ENCODE data around the gene FCN1.

FCN1 gene

DNA sequence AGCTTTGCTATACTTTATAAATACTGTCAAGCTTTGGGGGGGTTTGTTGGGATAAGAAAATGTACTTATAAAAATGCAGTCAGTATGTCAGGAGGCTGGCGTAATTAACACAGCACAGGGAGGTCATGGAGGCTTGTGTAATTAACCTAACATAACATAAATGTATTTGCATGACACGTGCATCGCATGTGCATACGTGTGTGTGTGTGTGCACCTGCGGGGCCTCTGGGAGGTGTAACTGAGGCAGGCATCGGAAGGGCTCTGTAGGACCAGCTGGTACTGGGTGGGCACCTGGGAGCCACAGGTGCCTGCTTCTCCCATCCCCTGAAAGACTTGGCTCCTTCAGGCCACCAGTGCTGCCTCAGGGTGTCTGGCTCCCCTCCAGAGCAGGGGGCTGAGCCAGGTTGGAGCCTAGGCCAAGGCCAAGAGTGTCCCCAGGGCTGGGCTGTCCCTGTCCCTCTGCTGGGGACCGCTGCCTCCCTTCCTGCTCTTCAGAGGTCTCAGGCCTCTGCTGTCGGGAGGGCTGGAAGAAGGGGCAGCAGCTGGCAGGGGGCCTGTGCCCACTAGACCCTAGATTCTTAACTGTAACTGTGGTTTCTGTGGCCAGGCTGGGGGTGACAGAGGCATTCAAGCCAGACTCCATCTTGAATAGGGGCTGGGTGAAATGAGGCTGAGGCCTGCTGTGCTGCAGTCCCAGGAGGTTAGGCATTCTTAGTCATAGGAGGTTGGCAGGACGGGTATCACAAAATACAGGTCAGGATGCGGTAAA is 28.1 kb downstream of the FCN1 start:
- DNase-seq = no peak

DNA sequence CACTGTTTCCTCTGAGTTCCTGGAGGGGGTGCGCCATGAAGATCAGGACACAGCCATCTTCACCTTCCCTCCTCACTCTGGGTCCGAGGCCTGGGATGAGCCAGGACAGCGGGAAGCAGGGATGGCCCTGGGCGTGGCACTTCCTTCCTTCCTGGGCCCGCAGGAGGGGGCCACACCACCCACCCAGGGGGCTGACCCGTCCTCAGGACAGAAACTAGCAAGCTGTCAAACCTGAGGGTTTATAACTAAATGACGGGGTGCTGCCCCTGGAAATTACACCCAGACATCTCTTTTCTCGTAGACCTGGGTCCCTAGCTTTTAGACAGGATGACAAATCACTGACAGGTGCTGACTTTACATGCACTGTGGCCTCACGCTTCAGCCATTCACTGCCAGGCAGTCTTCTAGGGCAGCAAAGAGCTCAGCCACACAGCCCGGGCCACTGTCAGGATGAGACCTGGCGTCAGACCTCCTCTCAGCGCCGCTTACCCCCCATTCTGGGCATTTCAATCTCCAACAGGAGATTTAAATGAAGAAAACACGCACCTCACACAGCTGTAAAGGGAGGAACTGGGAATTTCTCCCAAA is 29.0 kb downstream of the FCN1 start:
- no peak for DNase-seq

DNA sequence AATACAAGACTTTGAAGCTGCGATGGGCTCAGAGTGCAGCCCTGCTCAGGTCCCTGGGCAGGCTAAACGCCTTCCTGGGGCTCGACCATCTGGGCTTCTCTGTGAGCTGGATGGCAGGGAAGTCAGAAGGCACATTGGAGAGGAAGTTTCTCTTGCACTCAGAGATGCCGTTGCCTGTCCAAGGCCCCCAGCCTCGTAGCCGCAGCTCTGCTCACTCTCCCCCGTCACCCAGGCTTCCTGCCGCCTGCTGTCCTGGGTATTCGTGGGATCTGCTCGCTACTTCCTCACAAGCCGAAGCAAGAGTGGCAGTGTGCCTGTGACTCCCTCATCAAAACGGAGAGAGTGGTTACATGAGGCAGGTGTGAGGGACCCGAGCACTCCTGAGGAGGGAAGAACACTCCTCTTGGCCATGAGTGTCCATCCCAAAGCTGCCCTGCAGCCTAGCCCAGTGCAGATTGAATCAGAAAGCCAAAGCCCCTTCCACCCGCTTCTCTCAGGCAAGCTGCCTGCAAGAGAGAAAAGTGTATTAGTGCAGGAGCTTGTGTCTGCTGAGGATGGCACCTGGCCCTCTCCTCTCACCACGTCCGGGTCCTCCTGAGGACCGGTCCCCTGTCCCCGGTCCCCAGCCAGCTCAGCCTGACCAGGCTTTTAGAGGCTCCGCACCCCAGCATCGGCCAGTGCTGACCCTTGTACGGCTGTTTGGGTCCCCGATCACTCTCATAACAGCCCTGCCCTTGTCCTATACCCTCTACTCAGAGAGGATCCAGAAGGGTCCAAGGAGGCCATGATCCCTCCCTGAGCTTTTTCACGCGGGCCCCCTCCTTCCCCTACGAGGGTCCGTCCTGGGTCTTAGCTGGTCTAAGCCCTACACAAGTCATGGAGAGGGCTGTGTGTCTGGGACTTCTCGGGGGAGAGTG is 29.8 kb downstream of the FCN1 start:
- DNase-seq = no peak

DNA sequence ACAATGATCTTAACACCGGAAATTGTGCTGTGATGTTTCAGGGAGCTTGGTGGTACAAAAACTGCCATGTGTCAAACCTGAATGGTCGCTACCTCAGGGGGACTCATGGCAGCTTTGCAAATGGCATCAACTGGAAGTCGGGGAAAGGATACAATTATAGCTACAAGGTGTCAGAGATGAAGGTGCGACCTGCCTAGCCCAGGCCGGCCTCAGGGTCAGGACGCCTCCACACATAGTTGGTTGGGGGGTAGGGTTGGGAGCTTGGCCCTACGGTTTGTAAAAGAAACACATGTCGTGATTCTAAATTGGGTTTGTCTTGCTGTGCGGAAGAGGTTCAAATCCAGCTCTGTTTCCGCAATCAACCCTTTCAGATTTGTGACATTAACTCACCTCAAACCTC is 30.5 kb downstream of the FCN1 start:
- no peak for DNase-seq

DNA sequence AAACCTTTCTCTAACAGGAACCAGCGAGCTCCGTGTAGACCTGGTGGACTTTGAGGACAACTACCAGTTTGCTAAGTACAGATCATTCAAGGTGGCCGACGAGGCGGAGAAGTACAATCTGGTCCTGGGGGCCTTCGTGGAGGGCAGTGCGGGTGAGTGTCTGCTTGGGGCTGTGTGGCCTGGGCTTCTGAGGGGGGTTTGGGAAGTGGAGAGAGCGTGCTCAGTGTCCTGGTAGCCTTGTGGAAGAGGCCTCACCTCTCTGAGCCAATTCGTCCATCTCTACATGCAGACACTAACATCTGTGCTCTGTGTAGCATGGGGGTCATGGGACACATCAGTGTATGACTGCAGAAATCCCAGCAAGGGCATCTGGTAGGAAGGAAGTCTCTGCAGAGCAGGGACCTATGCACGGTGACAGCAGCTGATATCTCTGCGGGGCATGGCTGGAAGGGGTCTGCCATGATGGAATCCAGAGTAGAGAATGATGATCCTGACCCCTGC is 31.2 kb downstream of the FCN1 start:
- DNase-seq = no peak

DNA sequence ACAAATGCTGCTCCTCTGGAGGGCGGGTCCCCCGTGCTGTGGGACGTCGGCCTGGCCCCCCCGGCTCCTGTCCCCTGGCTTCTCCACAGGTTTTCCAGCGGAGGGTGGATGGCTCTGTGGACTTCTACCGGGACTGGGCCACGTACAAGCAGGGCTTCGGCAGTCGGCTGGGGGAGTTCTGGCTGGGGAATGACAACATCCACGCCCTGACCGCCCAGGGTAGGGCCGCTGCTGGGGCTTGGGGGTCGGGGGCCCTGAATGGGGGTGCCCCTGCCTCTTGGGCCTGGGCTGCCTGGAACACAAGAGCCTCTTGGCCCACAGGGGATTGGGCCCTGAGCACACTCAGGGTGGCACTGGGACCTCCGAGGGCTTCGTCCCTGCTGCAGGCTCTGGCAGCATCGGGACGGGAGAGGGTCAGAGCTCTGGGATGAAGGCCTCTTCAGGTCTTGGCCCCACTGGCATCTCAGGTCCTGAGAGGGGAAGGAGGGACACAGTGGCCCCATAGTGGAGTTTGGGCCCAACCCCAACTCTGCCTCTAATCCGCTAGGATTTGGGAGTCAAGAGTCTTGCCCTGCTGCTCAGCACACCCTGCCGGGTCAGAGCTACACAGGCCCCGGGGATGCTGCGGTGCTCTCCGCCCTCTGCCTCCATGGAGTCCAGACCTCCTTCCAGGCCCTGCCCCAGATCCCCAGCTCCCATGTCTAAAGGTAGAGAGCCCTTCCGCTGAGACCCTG is 31.9 kb downstream of the FCN1 start:
- no peak for DNase-seq

DNA sequence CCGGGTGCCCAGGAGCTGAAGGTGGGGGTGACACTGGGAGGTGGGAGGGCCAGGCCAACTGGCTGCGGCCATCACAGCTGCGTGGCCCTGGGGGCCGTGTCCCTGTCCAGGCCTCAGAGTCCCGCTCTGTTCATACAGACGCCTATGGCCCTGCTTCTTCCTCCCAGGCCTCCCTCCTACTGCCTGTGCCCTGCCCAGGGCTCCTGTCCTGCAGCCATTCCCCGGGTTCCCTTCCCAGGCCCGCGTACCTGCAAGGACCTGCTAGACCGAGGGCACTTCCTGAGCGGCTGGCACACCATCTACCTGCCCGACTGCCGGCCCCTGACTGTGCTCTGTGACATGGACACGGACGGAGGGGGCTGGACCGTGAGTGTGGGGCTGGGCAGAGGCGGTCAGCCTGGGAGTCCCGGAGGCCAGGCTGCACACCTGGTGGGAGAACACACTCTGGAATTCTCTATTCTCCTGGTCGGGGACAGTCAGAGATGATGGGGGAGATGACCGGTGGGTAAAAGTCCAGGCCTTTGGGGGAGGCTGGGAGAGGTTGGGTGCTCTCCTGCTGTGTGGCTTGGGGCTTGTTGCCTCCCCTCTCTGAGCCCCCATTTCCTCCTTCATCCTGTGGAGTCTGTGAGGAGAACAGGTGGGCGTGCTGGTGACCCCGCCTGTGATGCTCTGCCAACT is 32.6 kb downstream of the FCN1 start:
- no peak for DNase-seq

DNA sequence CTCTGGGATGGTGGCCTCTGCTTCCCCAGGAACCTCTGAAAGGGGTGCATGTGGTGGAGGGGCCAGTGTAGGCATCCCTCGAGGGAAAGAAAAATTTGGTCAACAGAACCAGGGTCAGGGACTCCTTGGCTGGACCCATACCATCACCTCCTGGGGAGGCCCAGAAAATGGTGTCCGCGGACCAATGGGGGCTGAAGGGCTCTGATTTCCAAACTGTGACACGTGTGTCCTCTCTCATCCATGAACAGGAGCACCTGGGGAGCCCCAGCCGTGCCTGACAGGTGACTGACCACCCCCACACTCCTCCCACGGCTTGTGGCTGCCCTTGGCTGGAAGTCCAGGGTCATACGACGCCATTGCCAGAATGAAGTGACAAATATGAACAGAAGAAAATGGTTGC is 33.2 kb downstream of the FCN1 start:
- no peak for DNase-seq

DNA sequence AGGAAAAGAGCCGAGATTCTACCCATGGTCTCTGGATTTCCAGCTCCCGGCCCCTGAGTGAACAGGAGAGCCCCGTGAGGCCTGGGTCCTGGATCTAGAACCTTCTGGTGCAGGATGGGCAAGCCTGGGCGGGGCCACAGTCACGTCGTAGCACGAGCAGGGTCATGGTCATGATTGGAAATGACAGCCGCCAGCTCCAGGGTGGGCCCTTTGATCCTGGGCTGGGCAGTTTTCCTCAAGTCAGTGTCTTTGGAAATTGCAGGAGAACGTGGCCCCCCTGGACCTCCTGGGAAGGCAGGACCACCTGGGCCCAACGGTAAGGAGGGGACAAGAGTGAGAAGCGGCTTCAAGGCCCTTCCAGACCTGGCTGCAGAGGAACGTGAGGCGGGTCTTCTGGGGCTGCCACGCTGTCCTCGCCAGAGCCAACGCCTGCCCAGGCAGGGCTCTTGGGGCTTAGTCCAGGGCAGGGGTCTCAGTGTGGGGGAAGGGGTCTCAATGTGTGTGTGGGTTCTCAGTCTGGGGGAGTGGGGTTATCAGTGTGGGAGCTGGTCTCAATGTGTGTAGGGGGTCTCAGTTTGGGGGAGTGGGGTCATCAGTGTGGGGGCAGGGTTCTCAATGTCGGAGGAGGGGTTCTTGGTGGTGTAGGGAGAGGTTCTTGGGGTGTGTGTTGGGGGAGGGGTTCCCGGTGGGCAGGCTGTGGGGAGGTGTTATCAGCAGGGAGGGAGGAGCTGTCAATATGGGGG is 34.5 kb downstream of the FCN1 start:
- no peak for DNase-seq

DNA sequence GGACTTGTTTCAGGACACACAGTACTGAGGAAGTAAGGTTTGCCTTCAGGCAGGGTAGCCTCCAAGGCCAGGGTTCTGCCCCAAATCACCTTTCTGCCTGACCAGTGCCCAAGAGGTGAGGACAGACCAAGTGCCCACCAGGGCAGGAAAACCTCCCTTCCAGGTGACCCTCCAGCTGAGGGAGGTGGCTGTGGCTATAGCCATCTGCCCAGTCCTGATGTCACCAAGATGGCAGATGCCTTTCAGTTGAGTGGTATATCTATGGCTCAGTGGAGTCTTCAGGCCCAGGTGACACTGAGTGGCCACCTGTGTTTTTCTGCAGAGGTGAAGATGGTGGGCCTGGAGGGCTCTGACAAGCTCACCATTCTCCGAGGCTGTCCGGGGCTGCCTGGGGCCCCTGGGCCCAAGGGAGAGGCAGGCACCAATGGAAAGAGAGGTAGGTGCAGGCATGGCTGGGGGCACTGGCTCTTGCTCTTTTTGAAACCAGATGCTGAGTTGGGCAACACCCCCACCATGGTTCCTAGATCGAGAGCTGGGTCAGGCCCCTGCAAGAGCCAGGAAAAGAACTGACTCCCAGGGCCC is 35.4 kb downstream of the FCN1 start:
- DNase-seq = no peak

DNA sequence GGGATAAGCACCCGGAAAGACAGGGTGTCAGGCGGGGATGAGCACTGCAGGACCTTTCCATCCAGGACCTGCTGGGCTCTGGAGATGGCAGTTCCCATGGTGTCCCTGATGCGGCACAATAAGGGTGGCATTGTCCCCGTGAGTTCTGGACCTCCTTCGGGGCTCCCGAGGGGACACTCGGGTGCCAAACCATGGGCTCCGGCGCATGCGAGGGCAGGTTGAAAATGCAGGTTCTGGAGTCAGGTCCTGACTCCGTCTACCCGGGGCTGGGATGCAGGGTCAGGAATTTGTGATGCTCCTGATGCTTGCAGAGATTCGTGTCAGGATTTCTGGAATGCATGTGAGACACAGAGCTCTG is 36.4 kb downstream of the FCN1 start:
- no peak for DNase-seq

DNA sequence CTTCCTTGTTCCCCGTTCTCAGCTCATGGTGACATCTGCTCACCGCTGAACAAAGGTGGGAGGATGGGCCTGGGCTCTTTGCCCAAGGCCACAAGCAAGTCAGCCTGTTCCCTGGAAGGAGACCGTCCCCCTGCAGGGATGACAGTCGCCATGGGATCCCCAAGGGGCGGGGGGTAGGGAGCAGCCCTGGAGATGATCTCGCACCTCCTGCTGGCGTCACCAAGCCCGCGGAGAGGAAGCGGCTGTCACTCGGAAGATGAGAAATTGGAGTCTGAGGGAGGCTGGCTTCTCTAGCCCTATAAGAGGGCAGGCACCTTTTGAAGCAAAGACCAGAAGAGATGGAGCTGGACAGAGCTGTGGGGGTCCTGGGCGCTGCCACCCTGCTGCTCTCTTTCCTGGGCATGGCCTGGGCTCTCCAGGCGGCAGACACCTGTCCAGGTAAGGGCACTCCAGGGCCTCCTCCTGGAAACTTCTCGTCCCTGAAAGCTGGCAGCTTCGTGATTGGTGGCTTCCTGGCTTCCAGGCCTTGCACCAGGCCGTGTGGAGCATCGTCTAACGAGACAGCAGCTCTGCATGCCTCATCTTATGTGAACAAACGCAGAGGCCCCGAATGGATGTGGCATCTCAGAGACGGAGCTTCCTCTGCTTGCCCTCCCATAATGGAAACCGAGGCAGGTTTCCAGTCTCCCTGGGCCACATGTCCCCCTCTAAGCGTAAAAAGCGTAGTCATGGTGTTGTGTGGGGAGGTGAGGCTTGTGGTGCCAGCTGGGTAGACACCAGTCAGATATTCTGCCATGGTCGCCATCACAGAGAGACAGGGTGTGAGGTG is 37.0 kb downstream of the FCN1 start, which contains the start of gene FCN2:
FCN2 (plus strand) TSS at position 327 of the 829 bp plus-strand sequence; CDS start at position 339, 12 bp downstream.
- DNase-seq = no peak

DNA sequence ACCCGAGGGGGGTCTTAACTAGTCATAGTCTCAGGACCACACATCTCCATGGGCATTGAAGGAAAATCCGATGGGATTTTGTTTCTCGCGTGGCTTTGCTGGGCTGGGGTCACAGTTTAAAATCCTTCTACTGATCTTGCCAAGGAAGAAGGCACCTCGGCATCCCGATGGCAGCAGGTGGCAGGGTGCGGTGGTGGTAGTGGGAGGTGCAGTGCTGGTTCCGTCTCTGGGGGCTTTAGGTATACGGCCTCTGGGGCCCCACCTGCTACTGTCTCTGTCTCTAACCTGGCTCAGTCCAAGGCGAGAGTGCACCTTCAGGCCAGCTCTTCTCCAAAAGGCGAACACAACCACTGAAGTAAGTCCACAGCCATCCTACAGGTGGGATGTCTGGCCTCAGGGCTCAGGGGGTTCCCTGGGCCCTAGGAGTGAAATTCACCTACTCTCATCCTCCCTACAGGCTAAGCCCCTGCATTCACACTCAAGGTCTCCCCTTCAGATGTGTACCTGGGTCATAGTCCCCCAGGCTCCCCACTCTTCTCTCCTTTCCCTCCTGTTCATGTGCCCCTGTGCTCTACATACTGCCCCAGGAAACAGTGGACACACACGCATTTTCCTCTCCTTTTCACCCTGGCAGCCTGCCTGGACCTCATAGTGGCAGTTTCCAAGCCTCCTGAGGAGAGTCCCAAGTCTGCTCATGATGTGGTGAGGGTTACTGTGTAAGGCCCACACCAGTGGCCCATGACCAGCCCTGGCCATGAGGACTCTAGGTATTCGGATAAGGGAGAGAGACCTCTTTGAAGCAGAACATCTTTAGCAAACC is 37.8 kb downstream of the FCN1 start:
- DNase-seq = no peak

DNA sequence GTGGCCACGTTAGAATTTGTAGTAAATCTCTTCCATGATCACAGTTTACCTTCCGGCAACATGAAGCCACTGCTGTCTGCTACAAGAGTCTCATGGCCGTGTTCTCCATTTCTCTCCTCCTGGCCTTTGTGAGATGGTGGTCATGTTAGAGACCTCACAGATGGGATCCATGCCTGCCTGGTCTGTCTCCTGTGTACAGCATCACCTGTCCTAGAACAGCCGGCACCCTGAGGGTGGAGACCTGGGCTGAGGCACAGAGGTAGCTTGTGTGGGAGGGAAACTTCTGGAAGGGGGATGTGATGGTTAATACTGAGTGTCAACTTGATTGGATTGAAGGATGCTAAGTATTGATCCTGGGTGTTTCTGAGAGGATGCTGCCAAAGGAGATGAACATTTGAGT is 40.2 kb downstream of the FCN1 start:
- no peak for DNase-seq

DNA sequence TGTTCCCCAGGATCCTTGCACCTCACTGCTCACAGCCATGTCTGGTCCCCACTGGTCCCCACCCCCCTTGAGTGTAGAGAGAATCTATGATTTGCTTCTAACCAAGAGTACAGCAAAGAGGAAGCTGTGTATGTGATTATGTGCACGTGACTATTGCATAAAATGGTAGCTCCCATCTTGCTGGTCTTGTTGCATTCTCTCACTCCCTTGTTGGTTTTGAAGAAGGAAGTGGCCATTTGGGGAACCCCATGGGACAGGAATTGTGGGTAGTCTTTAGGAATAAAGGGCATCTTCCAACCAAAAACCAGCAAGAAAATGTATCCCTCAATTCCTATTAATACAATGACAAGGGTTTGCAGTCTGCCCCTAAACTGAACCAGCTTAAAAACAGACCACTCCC is 42.3 kb downstream of the FCN1 start:
- no peak for DNase-seq

DNA sequence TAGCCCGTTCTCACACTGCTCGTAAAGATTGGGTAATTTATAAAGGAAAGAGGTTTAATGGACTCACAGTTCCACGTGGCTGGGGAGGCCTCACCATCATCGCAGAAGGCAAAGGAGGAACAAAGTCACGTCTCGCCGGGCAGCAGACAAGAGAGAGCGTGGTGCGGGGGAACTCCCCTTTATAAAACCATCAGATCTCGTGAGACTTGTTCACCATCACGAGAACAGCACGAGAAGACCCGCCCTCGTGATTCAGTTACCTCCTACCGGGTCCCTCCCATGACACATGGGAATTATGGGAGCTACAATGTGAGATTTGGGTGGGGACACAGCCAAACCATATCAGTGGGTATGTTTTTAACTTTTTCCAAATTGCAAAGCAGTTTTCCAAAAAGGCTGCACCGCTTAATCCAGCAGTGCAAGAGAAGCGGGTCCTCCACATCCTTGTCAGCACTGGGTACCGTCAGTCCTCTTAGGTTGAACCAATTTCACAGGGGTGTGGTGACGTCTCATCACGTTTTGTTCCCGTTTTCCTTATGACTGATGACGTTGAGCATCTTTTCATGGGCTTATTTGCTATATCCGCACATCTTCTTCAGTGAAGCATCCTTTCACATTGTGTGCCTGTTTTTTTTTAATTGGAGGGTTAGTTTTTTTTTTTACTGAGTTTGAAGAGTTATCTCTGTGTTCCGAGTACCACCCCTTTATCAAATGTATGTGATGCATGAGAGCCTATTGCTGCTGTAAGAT is 45.1 kb downstream of the FCN1 start:
- no peak for DNase-seq

DNA sequence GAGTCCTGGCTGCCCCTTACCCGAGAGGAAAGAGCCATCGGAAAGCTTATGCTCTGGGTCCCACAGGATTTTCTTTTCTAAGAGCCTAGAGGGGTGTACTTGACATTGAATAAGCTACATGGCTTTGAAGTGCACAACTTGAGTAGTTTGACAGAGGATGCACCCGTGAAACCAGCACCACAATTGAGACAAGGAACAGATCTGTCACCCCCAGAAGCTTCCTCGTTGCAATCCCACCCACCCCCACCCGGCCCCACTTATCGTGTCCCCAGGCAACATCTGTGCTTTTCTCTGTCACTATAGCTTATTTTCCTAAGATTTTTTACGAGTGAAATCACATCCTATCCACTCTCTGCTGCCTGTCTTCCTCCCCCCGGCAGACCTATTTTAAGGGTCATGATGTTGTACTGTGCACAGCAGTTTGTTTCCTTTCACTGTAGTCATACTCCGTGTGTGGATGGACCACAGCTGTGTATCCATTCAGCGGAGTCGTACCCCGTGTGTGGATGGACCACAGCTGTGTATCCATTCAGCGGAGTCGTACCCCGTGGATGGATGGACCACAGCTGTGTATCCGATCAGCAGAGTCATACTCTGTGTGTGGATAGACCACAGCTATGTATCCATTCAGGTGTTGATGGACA is 45.9 kb downstream of the FCN1 start:
- DNase-seq = no peak
